GM18951 (cell line): ENCODE data around the gene CFAP65.

Experiments
- POLR2A ChIP-seq: IDR thresholded peaks from 4 replicates; pipeline ENCODE4 v1.6.1; 2011; ENCODE audit warnings: mild to moderate bottlenecking; ENCODE audit not compliant: insufficient read length, insufficient read depth; ENCODE audit errors: extremely low read depth
- in situ Hi-C: fragments of 300-500 bp; cut with MboI; formaldehyde crosslinking; loops from one replicate; pipeline ENCODE4 v1.12.0; 2022; ENCODE audit warnings: low sequenced_read_pairs, mixed read lengths, inconsistent platforms; ENCODE audit not compliant: unreplicated experiment

CFAP65 gene

DNA sequence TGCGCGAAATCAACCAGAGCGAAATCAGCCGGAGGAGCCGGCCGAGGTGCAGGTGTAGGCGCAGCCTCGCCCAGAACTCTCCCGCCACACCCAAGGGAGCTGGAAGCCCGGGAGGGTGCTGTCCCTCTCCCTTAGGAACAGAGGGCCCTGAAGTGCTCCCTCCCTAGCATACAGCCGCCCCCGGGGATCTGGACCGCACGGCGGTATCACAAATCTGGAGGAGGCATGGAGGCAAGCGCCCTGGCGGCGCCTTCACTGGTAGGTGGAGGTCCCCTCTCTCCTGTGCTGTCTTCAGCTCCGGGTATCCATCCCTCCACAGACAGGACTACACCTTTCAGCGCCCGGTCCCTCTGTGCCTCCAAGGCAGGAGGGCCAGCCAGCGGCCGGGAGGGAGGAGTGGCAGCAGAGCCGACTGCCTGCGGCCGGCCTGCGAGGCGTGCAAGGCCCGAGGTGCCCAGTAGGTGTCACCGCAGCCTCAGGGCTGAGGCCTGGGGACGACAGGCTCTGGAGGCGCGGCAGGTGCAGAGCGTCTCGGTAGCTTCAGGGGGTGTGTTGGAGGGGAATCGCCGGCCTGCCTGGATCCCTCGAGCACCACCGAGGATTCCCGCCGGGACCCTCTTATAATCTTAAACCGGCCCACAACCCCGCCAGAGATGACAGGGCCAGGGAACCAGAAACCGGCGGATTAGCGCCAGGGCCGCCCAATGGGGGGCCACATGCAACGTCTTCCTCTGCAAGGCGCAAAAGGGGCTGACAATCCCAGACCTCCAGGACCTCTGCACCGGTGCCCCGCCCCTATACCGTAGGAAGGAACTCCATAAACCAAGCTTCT lies 16.6 kb upstream of the CFAP65 start:
- TF ChIP-seq POLR2A, result no peak
- in situ Hi-C loops, result no loop called here

- no peak for TF ChIP-seq POLR2A
- in situ Hi-C loops, result no loop called here
Measured at GRCh38 chr2:219056896-219057708, 15.8 kb upstream of the CFAP65 start.

- in situ Hi-C loops, result no loop called here
- no peak for TF ChIP-seq POLR2A
Measured at GRCh38 chr2:219056176-219056895, 15.0 kb upstream of the CFAP65 start.

GRCh38 chr2:219054956-219055903 lies 13.9 kb upstream of the CFAP65 start:
- in situ Hi-C loops, result no loop called here
- no peak for TF ChIP-seq POLR2A

- in situ Hi-C loops, result no loop called here
- TF ChIP-seq POLR2A, result no peak
Measured at GRCh38 chr2:219049282-219049681, 8.0 kb upstream of the CFAP65 start.

GRCh38 chr2:219045937-219046550 lies 4.7 kb upstream of the CFAP65 start:
- in situ Hi-C loops, result no loop called here
- TF ChIP-seq POLR2A, result no peak

- in situ Hi-C loops, result no loop called here
Measured at GRCh38 chr2:219042750-219043149, 1.4 kb upstream of the CFAP65 start.

GRCh38 chr2:219042157-219042556 lies 841 bp upstream of the CFAP65 start:
- in situ Hi-C loops, result no loop called here
- no peak for TF ChIP-seq POLR2A

More at GRCh38 chr2:219042750-219043149, 1.4 kb upstream of the CFAP65 start:
- no peak for TF ChIP-seq POLR2A

- no peak for TF ChIP-seq POLR2A
Measured at GRCh38 chr2:219038600-219038999, 2.7 kb downstream of the CFAP65 start.

DNA sequence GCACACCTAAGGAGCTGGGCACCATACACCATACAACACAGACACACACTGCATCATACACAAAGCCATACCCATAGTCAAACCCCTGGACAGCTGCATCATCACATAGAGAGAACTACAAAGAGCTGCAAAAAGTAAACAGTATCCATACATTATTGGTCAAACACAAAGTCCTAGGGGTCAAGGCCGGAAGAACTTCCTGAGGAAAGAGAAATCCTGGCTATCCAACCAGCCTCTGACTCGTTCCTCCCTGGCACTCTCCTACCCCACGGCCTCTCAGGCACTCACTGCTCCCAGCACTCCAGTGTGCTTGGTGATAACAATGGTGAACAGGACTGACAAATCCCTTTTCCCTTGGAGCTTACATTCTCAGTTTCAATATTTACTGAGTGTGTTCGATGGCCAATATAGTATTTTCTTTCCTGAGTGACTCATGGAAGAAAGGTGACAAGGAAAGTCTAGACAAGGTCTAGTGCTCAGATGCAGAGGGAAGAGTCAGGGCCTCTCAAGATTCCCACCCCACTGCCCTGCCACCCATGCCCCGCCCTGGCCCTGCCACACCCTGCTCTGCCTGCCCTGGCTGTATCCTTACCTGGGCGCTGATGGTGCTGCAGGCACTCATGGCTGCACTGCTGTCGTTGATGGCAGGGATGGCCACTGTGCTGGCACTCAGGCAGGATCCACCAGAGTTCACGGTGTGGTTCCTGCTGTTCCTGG lies 3.4 kb downstream of the CFAP65 start:
- no peak for TF ChIP-seq POLR2A
- in situ Hi-C loops, result no loop called here

More at GRCh38 chr2:219038600-219038999, 2.7 kb downstream of the CFAP65 start:
- in situ Hi-C loops, result no loop called here

- in situ Hi-C loops, result no loop called here
- no peak for TF ChIP-seq POLR2A
Measured at GRCh38 chr2:219035942-219036341, 5.4 kb downstream of the CFAP65 start.

DNA sequence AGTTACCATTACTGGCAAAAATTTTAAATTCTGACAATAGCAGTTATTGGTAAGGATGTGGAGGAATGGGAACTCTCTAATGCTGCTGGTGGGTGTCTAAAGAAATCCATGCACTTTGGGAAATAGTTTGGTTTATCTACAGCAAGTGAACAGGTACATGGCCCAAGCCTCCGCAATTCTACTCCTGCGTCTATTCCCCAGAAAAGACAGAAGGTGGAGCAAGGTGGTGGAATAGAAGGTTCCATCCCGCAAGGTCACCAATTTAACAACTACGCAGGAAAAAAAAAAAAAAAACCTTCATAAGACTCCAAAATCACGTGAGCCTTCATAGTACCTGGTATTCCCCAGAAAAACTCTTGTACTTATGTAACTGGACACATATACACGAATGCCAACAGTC lies 6.5 kb downstream of the CFAP65 start:
- TF ChIP-seq POLR2A, result no peak
- in situ Hi-C loops, result no loop called here
